Measurements from ENCODE around the gene KLHL29.

Gene KLHL29

DNA sequence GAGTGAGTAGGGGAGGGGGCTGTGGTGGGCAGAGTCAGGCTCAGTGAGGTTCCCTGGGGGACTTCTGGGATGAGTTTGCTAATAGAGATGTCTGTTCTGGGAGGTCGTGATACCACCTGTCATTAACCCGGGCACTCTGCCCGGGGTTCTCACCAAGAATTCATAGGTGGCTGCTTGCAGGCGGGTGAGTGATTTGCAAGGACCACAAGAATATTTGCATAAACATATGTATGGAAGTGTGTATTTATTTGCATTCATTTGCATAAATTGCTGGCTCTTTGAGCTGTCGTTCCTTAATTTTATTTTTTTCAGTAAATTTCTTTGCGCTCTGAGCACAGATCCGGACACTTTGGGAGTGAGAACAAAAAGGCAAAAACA, 282.0 kb downstream of the KLHL29 start:
- no peak for FAIRE-seq

DNA sequence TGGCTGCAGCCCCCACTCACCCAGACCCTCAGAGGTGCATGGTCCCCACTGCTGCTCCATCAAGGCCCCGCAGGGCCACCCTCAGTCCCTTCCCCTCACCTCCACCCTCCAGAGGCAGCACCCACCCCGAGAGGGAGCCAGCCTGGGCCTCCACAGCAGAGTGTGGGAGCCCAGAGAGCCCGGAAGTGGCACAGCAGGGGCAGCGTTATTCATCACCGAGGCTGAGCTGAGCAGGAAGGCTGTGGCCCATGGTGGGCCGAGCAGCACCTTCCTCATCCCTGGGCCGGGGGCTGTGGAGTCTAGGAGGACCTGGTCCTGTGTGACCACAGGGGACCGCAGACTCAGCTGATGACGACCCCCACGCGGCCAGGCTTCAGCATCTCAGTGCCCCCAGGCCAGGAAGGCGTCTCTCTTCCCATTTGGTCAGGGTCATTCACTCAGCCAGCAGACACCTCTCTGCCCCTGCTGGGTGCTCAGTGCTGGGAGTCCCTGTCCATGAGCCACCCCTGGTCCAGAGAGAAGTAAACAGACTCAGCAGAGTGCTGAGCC, 283.9 kb downstream of the KLHL29 start:
- TF ChIP-seq TAF1 (IDR thresholded peaks at IDR 0.05; ENCODE audit: borderline replicate concordance, low read depth, low read length) (no peak), POLR2AphosphoS5 (IDR thresholded peaks at IDR 0.05; ENCODE audit: low read depth, low read length) (no peak), POLR2A (IDR thresholded peaks at IDR 0.05; ENCODE audit: low read depth, low read length) (no peak)
- no peak for DNase-seq (ENCODE audit: insufficient read length)
- no peak for FAIRE-seq

More for the DNA sequence above, 282.0 kb downstream of the KLHL29 start:
- no peak for DNase-seq (ENCODE audit: insufficient read length)
- TF ChIP-seq POLR2AphosphoS5 (IDR thresholded peaks at IDR 0.05; ENCODE audit: low read depth, low read length), result no peak
- TF ChIP-seq TAF1 (IDR thresholded peaks at IDR 0.05; ENCODE audit: borderline replicate concordance, low read depth, low read length), result no peak
- no peak for TF ChIP-seq POLR2A (IDR thresholded peaks at IDR 0.05; ENCODE audit: low read depth, low read length)

DNA sequence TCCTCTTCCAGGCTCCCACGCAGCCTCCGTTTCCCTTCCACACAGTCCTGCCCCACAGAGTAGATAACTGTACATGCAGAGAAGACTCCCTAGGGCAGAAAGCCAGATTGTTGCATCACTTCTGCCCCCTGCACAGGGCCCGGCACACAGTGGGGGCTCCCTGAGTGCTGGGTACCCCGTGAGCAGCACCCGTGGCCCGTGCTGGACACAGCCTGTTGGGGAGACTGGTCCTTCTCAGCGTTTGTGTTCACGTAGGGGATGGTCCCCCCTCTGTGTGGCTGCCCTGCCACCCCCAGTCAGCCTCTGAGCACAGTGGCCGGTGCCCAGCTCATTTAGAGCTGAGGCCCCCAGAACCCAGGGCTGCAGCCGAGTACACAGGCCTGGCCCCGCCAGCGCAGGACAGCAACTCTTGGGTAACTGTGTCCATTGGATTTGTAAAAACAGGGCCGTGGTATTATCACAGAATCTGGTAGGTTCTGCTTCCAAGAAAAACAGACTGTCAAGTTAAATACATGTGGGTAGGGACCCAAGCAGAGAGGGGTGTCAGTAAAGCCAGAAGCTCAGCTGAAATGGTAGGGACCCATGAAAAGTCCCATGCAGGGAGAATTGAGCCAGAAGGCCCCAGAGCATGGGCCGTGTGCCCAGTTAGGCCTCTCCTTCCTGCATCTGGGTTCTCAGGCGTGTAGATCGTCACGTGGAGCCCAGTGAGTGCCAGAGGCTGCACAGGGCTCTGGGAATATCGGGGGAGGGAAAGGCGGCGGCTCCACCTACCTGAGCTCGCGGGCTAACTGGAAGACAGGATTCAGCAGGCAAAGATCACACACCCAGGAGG, 284.6 kb downstream of the KLHL29 start:
- FAIRE-seq, result no peak
- TF ChIP-seq TAF1 (IDR thresholded peaks at IDR 0.05; ENCODE audit: borderline replicate concordance, low read depth, low read length), result no peak
- TF ChIP-seq POLR2A (IDR thresholded peaks at IDR 0.05; ENCODE audit: low read depth, low read length), result no peak
- TF ChIP-seq POLR2AphosphoS5 (IDR thresholded peaks at IDR 0.05; ENCODE audit: low read depth, low read length), result no peak
- no peak for DNase-seq (ENCODE audit: insufficient read length)

DNA sequence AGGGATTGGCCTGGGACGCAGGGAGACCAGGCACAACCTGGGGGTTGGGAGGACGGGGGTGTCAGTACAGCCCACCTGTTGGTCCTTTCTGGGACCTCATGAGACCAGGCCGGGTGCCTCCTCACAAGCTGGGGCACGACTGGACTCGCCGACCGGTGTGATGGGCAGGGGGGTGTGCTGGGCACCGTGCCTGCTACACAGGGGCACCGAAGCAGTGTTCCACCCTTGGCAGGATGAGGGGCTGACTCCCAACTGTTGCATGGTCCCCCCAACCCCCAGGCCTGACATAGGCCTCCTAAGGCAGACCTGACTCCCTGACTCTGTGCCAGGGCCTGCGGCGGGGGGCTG, 285.2 kb downstream of the KLHL29 start:
- DNase-seq (ENCODE audit: insufficient read length), result no peak
- TF ChIP-seq POLR2A (IDR thresholded peaks at IDR 0.05; ENCODE audit: low read depth, low read length), result no peak
- TF ChIP-seq POLR2AphosphoS5 (IDR thresholded peaks at IDR 0.05; ENCODE audit: low read depth, low read length), result no peak
- no peak for TF ChIP-seq TAF1 (IDR thresholded peaks at IDR 0.05; ENCODE audit: borderline replicate concordance, low read depth, low read length)
- no peak for FAIRE-seq

DNA sequence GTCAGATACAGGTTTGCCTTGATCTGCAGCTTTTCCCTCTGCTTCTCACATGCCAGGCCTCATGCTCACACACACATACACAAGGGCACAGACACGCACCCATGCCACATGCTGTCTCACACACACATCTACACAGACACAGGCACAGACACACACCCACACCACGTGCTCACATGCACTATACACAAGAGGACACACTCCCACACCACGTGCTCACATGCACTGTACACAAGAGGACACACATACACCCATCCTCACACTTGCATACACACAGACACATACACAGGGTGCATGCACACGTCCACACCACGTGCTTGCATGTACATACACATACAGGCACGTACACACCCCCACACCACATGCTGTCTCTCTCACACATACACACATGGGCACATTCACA, 288.1 kb downstream of the KLHL29 start:
- DNase-seq (ENCODE audit: insufficient read length), result no peak
- FAIRE-seq, result no peak
- TF ChIP-seq POLR2A (IDR thresholded peaks at IDR 0.05; ENCODE audit: low read depth, low read length) (no peak), POLR2AphosphoS5 (IDR thresholded peaks at IDR 0.05; ENCODE audit: low read depth, low read length) (no peak), TAF1 (IDR thresholded peaks at IDR 0.05; ENCODE audit: borderline replicate concordance, low read depth, low read length) (no peak)

DNA sequence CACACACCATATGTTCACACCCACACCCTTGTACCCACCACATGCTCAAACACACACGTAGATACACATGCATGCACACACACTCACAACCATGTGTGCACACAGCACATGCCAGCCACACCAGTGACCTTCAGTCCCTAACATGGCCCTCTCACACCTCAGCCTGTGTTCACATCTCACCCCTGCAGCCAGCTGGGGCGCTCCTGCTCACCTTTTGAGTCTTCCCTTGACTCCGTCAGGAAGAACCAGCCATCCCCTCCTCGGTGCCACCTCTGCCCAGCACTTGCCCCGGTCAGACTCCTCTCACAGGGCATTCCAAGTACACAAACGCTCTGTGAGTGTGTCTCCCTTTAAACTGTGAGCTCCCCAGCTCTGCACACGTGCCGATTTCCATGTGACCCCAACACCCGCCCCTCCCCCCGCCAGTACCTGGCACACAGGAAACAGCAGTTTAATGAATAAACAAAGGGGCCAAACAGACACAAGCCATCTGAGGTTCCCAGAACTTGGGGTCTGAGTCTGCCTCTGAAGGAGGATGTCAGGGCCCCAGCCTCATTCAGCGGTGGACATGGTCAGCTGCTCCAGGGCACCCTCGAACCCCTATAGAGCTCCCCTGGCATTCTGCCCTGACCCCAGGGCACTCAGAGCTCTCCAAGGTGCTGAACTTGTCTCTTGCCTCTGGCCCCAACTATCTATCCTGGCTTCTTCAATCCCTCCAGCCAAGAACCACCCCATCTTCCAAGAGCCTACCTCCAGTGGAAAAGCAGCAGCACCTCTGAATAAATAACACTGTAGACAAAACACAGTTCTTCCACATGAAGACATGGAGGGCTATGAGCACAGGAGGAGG, 289.1 kb downstream of the KLHL29 start:
- FAIRE-seq (no peak), DNase-seq (ENCODE audit: insufficient read length) (no peak)
- TF ChIP-seq POLR2AphosphoS5 (IDR thresholded peaks at IDR 0.05; ENCODE audit: low read depth, low read length) (no peak), TAF1 (IDR thresholded peaks at IDR 0.05; ENCODE audit: borderline replicate concordance, low read depth, low read length) (no peak), POLR2A (IDR thresholded peaks at IDR 0.05; ENCODE audit: low read depth, low read length) (no peak)

DNA sequence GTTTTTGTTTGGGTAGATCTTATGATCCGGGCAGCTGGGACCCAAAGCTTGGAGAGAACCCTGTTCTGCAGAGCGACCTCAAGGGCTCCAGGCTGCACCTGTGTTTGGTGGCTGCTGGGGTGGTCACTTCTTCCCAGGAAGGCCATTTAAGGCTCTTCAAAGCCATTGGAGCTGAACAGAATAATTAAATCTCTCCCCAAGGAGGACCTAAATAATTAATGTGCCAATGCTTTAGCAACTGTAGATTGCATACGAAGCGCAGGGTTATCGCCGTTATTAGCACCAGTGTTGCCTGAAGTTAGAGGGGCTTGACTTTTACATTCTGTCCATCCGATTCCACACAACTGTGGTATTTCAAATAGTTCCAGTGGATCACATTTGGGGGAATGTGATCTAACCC, 290.5 kb downstream of the KLHL29 start:
- no peak for DNase-seq (ENCODE audit: insufficient read length)
- no peak for FAIRE-seq
- TF ChIP-seq POLR2AphosphoS5 (IDR thresholded peaks at IDR 0.05; ENCODE audit: low read depth, low read length), result no peak
- no peak for TF ChIP-seq TAF1 (IDR thresholded peaks at IDR 0.05; ENCODE audit: borderline replicate concordance, low read depth, low read length)
- TF ChIP-seq POLR2A (IDR thresholded peaks at IDR 0.05; ENCODE audit: low read depth, low read length), result no peak

DNA sequence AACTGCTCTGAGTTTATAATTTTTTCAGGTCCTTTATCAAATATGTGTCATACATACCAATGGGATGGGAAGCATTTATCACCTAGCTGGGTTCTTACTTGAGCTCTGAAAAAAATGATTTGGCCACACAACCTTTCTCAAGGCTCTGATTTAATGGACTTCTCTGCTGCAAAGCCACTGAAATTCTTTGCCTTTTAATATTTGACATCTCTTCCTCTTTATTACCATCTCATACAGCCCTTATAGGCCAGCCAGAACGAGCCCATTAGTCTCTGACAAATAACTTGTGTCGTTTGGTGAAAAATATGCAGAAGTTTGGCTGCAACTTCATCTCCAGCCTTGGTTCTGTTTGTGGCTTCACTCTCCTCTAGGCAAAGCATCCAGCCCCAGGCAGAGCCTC, 292.9 kb downstream of the KLHL29 start:
- DNase-seq (ENCODE audit: insufficient read length) (no peak), FAIRE-seq (no peak)
- TF ChIP-seq TAF1 (IDR thresholded peaks at IDR 0.05; ENCODE audit: borderline replicate concordance, low read depth, low read length), result no peak
- no peak for TF ChIP-seq POLR2A (IDR thresholded peaks at IDR 0.05; ENCODE audit: low read depth, low read length)
- TF ChIP-seq POLR2AphosphoS5 (IDR thresholded peaks at IDR 0.05; ENCODE audit: low read depth, low read length), result no peak

DNA sequence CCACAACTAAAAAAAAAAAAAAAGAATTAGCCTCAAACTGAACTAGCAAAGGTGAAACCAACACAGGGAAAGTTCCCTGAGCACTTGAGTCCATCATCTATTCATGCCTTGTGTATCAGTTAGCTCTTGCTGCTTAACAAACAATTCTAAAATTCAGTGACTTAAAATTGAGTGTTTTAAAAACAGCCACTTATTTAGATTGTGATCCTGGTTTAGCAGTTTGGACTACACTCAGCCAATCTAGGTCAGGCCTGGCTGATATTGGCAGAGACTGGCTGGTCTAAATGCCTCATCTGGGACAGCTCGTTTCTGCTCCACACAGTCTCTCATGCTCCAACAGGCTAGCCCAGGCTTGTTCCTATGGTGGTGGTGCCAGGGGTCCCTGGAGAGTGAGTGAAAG, 294.1 kb downstream of the KLHL29 start:
- FAIRE-seq, result no peak
- no peak for DNase-seq (ENCODE audit: insufficient read length)
- TF ChIP-seq TAF1 (IDR thresholded peaks at IDR 0.05; ENCODE audit: borderline replicate concordance, low read depth, low read length), result no peak

DNA sequence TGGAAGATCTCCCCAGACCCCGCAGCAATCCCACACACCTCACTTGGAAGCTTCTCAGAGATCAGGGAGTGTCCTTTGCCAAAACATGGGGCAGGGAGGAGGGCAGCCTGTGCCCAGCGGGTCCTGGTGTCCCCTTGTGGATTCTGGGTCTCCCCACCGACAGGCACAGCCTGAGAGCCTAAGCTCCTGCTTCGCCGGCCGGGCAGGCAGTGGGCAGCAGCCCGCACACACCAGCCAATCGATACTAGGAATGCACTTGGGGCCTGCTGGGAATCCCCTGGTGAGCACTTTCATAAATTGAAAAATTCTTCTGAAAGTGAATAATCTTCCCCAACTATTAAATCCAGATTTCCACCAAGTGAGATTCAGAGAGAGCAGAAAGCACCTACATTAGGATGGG, 296.0 kb downstream of the KLHL29 start:
- FAIRE-seq (no peak), DNase-seq (ENCODE audit: insufficient read length) (no peak)
- TF ChIP-seq POLR2AphosphoS5 (IDR thresholded peaks at IDR 0.05; ENCODE audit: low read depth, low read length), result no peak
- no peak for TF ChIP-seq POLR2A (IDR thresholded peaks at IDR 0.05; ENCODE audit: low read depth, low read length)
- TF ChIP-seq TAF1 (IDR thresholded peaks at IDR 0.05; ENCODE audit: borderline replicate concordance, low read depth, low read length), result no peak

DNA sequence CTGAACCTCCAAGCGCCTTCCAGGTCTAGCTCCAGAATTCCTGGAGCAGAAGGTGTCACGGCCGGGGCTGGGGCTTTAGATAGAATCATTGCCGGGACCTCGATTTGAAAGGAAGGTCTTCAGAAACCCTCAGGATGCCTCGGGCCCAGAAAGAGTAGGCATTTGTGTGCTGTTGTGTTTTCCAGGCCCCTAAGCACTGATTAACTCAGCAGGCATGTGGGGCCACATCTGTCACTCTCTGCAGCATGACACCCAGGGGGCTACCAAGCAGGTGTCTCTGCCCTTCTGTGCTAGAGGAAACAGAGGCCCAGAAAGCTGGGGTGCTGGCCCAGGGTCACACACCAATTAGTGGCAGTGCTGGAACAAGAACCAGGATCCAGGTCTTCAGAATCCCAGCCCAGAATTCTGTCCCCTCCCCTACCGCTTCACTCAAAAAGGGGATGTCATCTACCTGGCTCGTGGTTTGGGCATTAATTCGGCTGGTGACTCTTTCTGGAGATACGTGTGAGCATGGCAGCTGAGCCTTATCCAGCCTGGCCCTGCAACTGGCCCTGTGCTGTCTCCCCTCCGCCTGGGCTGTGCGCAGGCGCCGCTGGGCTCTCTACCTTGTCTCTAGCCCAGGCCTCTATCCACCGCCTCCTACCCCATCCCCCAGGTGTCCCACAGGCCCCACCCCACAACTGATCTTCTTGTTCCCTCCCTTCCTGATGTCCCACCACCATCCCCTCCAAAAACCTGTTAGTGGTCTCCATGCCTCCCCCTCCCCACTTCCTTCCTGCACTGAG, 296.6 kb downstream of the KLHL29 start:
- no peak for FAIRE-seq
- TF ChIP-seq POLR2AphosphoS5 (IDR thresholded peaks at IDR 0.05; ENCODE audit: low read depth, low read length) (no peak), TAF1 (IDR thresholded peaks at IDR 0.05; ENCODE audit: borderline replicate concordance, low read depth, low read length) (no peak), POLR2A (IDR thresholded peaks at IDR 0.05; ENCODE audit: low read depth, low read length) (no peak)
- DNase-seq (ENCODE audit: insufficient read length), result no peak
